B cell (primary cell): ENCODE measurements around the gene SOAT2. TPM values are rescaled to one million over a fixed set of nuclear protein-coding genes. Genes with fewer than 3 reads are reported as not detected.
"Not testable (repeated sequence)": the region's sequence is repeated elsewhere in the genome, so short reads cannot be mapped to it uniquely, and the experiment has no call there.

ENCODE experiments used
- ATAC-seq: fragments of 200-7000 bp; cut with Tn5 transposase; one replicate; pipeline ENCODE4 v1.10.0; 2021; ENCODE audit warnings: low read depth, mild to moderate bottlenecking, moderate number of reproducible peaks, moderate library complexity
- CTCF ChIA-PET: fragments of 350-600 bp; sonication (Branson Sonifier 250); formaldehyde crosslinking; loops from one replicate; lab custom pipeline; 2021; ENCODE audit warnings: antibody characterized with exemption, inconsistent platforms; lab: Charles Lee
- POLR2A ChIA-PET: fragments of 350-600 bp; sonication (Branson Sonifier 250); formaldehyde crosslinking; loops from one replicate; lab custom pipeline; 2021; ENCODE audit warnings: antibody characterized with exemption; lab: Charles Lee
- DNase-seq: peaks from one replicate; pipeline ENCODE4 v3.0.0; 2013
- H2AFZ ChIP-seq: 2 replicates; pipeline ENCODE4 v1.6.1; 2012; ENCODE audit warnings: mild to moderate bottlenecking, low read depth, low read length; ENCODE audit not compliant: insufficient read depth, poor library complexity, severe bottlenecking
- H3K27ac ChIP-seq, 2 donors: 1 replicate in 1 of 2; 2 replicates in 1 of 2; pipeline ENCODE4 v1.5.1; 2012 to 2013; ENCODE audit warnings: low read length in 2 of 2, mild to moderate bottlenecking in 2 of 2, moderate library complexity in 1 of 2
- H3K27me3 ChIP-seq, 4 experiments: fragments of 200-600 bp in 1 of 4; sonication (generic) in 1 of 4; replicated peaks in 1 of 4; 1 replicate in 2 of 4; 2 replicates in 2 of 4; pipeline versions ENCODE4 v1.6.1 to v1.7.0; 2013 to 2016; ENCODE audit warnings: low read length in 3 of 4, mild to moderate bottlenecking in 2 of 4, mixed read lengths in 1 of 4, moderate library complexity in 1 of 4; ENCODE audit not compliant: insufficient read depth in 4 of 4, control insufficient read depth in 3 of 4; ENCODE audit errors: control extremely low read depth in 1 of 4
- H3K36me3 ChIP-seq, 2 experiments: replicated peaks in 1 of 2; 1 replicate in 1 of 2; 2 replicates in 1 of 2; pipeline versions ENCODE4 v1.6.1 to v1.7.1; 2013; ENCODE audit warnings: low read length in 1 of 2; ENCODE audit not compliant: insufficient read depth in 2 of 2, control insufficient read depth in 1 of 2; ENCODE audit errors: control extremely low read depth in 1 of 2, extremely low read depth in 1 of 2
- H3K4me1 ChIP-seq, 2 donors: fragments of 200-600 bp in 1 of 2; sonication (generic) in 1 of 2; 1 replicate in 1 of 2; 2 replicates in 1 of 2; pipeline versions ENCODE4 v1.5.1 to v1.6.1; 2013 to 2017; ENCODE audit warnings: low read length in 2 of 2; ENCODE audit not compliant: control insufficient read depth in 2 of 2, insufficient read depth in 2 of 2
- H3K4me2 ChIP-seq: replicated peaks from 2 replicates; pipeline ENCODE3; 2012; ENCODE audit warnings: mild to moderate bottlenecking, low read depth, low read length; ENCODE audit not compliant: poor library complexity, severe bottlenecking
- H3K4me3 ChIP-seq, 5 experiments: fragments of 200-600 bp in 1 of 5; sonication (generic) in 1 of 5; 1 replicate in 3 of 5; 2 replicates in 2 of 5; pipeline versions ENCODE4 v1.5.1 to v1.7.0; 2011 to 2016; ENCODE audit warnings: low read length in 4 of 5, mild to moderate bottlenecking in 4 of 5, low read depth in 2 of 5, control low read depth in 1 of 5, moderate library complexity in 1 of 5; ENCODE audit not compliant: insufficient read depth in 1 of 5; ENCODE audit errors: control extremely low read depth in 1 of 5, extremely low read depth in 1 of 5
- H3K79me2 ChIP-seq: fragments of 200-600 bp; sonication (generic); one replicate; pipeline ENCODE4 v1.6.0; 2016; ENCODE audit warnings: low read length; ENCODE audit not compliant: control insufficient read depth, insufficient read depth
- H3K9ac ChIP-seq: fragments of 200-600 bp; sonication (generic); 2 replicates; pipeline ENCODE4 v1.6.1; 2017; ENCODE audit warnings: mild to moderate bottlenecking, low read length, moderate library complexity
- H3K9me3 ChIP-seq, 3 donors: one replicate each; pipeline versions ENCODE4 v1.6.1 to v1.7.1; 2013; ENCODE audit warnings: low read length in 2 of 3; ENCODE audit not compliant: control insufficient read depth in 2 of 3, insufficient read depth in 1 of 3; ENCODE audit errors: control extremely low read depth in 1 of 3
- H4K20me1 ChIP-seq: 2 replicates; pipeline ENCODE4 v1.6.0; 2012; ENCODE audit warnings: mild to moderate bottlenecking, low read length; ENCODE audit not compliant: insufficient read depth, control insufficient read depth, poor library complexity, severe bottlenecking
- H3K27ac Mint-ChIP-seq: one replicate; pipeline ENCODE4 v1.8.0; 2021; ENCODE audit warnings: mixed read lengths
- H3K27me3 Mint-ChIP-seq: one replicate; pipeline ENCODE4 v1.8.0; 2021; ENCODE audit warnings: mixed read lengths
- H3K4me1 Mint-ChIP-seq: one replicate; pipeline ENCODE4 v1.8.0; 2021; ENCODE audit warnings: mixed read lengths
- H3K4me3 Mint-ChIP-seq: one replicate; pipeline ENCODE4 v1.8.0; 2021; ENCODE audit warnings: mixed read lengths
- H3K9me3 Mint-ChIP-seq: one replicate; pipeline ENCODE4 v1.8.0; 2022; ENCODE audit warnings: mixed read lengths; ENCODE audit not compliant: insufficient read depth
- CTCF ChIP-seq: fragments of 200-600 bp; IDR thresholded peaks from one replicate; pipeline ENCODE4 v1.8.0; 2022; ENCODE audit warnings: antibody characterized with exemption, mild to moderate bottlenecking
- EZH2 ChIP-seq: IDR thresholded peaks from 2 replicates; pipeline ENCODE4 v1.6.1; 2012; ENCODE audit warnings: borderline replicate concordance, low read depth, mild to moderate bottlenecking, moderate library complexity, low read length; ENCODE audit not compliant: insufficient read depth, poor library complexity, severe bottlenecking
- WGBS: methylation state at CpG from one replicate; pipeline ENCODE4 v1.1.5; 2013; ENCODE audit warnings: missing lambda C conversion rate; ENCODE audit not compliant: insufficient coverage; 5-methylcytosine and 5-hydroxymethylcytosine counted together
- intact Hi-C: fragments of 100-400 bp; cut with micrococcal nuclease; formaldehyde crosslinking; loops from one replicate; pipeline ENCODE4 v1.10.0; 2022
- polyA plus RNA-seq: library from polyadenylated mRNA; depleted of rRNA; stranded (reverse); fragments of >200 nt; gene quantifications from 2 replicates; pipeline ENCODE4 v1.2.3, GENCODE V29; 2012
- total RNA-seq, 2 donors: library from RNA; stranded (reverse); fragments of 120-200 nt in 1 of 2; gene quantifications; 1 replicate in 1 of 2; 2 replicates in 1 of 2; pipeline versions ENCODE4 v1.2.3 to v1.2.4, GENCODE V29; 2013 to 2022

Gene SOAT2
- total and polyA plus RNA-seq, 2 donors (not counting 1 experiment from before 2014, with no cell fraction given) = 0.31 TPM; not detected in 1

- Mint-ChIP-seq H3K27me3 (peaks cover 3% of the 10 kb centered on the region), H3K9me3 (no peaks in the 10 kb centered on the region), H3K4me1 (peaks cover 14% of the 10 kb centered on the region), H3K4me3 (no peak overlapping the region), H3K27ac (no peak overlapping the region)
- Histone ChIP-seq H3K4me2 (no peak overlapping the region), H3K9me3 (no peaks in the 10 kb centered on the region), H3K27ac (no peak overlapping the region), H3K4me1 (peaks cover 19 to 25% of the 10 kb centered on the region in 2 donors), H3K36me3 (no peaks in the 10 kb centered on the region), H3K27me3 (no peaks in the 10 kb centered on the region), H2AFZ (no peak overlapping the region), H3K4me3 (no peak overlapping the region), H4K20me1 (no peaks in the 10 kb centered on the region), H3K79me2 (no peaks in the 10 kb centered on the region), H3K9ac (no peak overlapping the region)
- POLR2A ChIA-PET = no interaction called here
- CTCF ChIA-PET = no interaction called here
- DNase-seq = no peak
- no peak for TF ChIP-seq EZH2
- TF ChIP-seq CTCF = no peak
- intact Hi-C loops = no loop called here
- 93% methylated on average over 4 of the region's 7 CpGs for WGBS
- ATAC-seq = no peak
These were observed 2.6 kb downstream of the SOAT2 start for GRCh38 chr12:53105712-53106439.

GRCh38 chr12:53107122-53107521, 3.8 kb downstream of the SOAT2 start:
- Histone ChIP-seq H3K4me1 (peaks cover 19 to 23% of the 10 kb centered on the region in 2 donors), H3K36me3 (no peaks in the 10 kb centered on the region), H3K4me3 (no peak overlapping the region), H4K20me1 (no peaks in the 10 kb centered on the region), H3K27me3 (no peaks in the 10 kb centered on the region), H3K9ac (no peak overlapping the region), H2AFZ (no peak overlapping the region), H3K4me2 (no peak overlapping the region), H3K9me3 (no peaks in the 10 kb centered on the region), H3K79me2 (no peaks in the 10 kb centered on the region), H3K27ac (no peak overlapping the region)
- intact Hi-C loops = no loop called here
- no peak overlapping the region for H3K27ac Mint-ChIP-seq
- no CpG with 5 or more reads among the region's 7 CpGs for WGBS
- ATAC-seq = no peak
- H3K4me3 Mint-ChIP-seq = no peak overlapping the region
- peaks cover 14% of the 10 kb centered on the region for H3K4me1 Mint-ChIP-seq
- H3K9me3 Mint-ChIP-seq = no peaks in the 10 kb centered on the region
- peaks cover 7% of the 10 kb centered on the region for H3K27me3 Mint-ChIP-seq
- CTCF ChIA-PET = interaction anchor here (0.7 kb wide), 1 partner anchor 41 kb away, joined by 3 read pairs; no protein-coding TSS in a partner anchor
- POLR2A ChIA-PET = no interaction called here
- no peak for DNase-seq
- TF ChIP-seq CTCF = no peak
- no peak for TF ChIP-seq EZH2

GRCh38 chr12:53112431-53112830, 9.1 kb downstream of the SOAT2 start:
- H3K4me3 ChIP-seq, H2AFZ ChIP-seq, H3K27ac Mint-ChIP-seq, H3K4me1 ChIP-seq, H3K36me3 ChIP-seq, H3K4me2 ChIP-seq, H3K9ac ChIP-seq, H3K79me2 ChIP-seq, H3K27me3 Mint-ChIP-seq, H3K4me3 Mint-ChIP-seq, H3K4me1 Mint-ChIP-seq, H3K9me3 Mint-ChIP-seq, ATAC-seq, DNase-seq, H3K9me3 ChIP-seq, H4K20me1 ChIP-seq, intact Hi-C loops, H3K27me3 ChIP-seq, H3K27ac ChIP-seq: not testable (repeated sequence)
- ChIA-PET CTCF (interaction anchor here (0.7 kb wide), 1 partner anchor 22 kb away, joined by 3 read pairs; no protein-coding TSS in a partner anchor), POLR2A (interaction anchor here (0.6 kb wide), 1 partner anchor 364 kb away, joined by 4 read pairs; no protein-coding TSS in a partner anchor)
- 94% methylated on average over 3 of the region's 7 CpGs for WGBS
